Gastroesophageal sphincter (tissue), 4 donors: Measurements from ENCODE around the gene LDB2. TPM values are rescaled to one million over a fixed set of nuclear protein-coding genes. Genes with fewer than 3 reads are reported as not detected.

Source experiments
- ATAC-seq: fragments of 150-250 bp; one replicate; pipeline ENCODE4 v1.9.1; 2016; ENCODE audit warnings: mild to moderate bottlenecking, moderate library complexity
- H3K27ac ChIP-seq, 4 donors: fragments of 200-600 bp; sonication (generic) in 3 of 4; 1 replicate in 3 of 4; 2 replicates in 1 of 4; pipeline ENCODE4 v1.5.1; 2016 to 2019
- H3K27me3 ChIP-seq: fragments of 200-600 bp; sonication (generic); one replicate; pipeline ENCODE4 v1.5.1; 2019
- H3K36me3 ChIP-seq, 2 donors: fragments of 200-600 bp; sonication (generic); one replicate each; pipeline ENCODE4 v1.5.1; 2019; ENCODE audit warnings: control low read depth in 1 of 2
- H3K4me1 ChIP-seq, 3 donors: fragments of 200-600 bp; sonication (generic); 1 replicate in 2 of 3; 2 replicates in 1 of 3; pipeline ENCODE4 v1.5.1; 2016 to 2019; ENCODE audit warnings: control low read depth in 2 of 3
- H3K4me3 ChIP-seq, 2 donors: fragments of 200-600 bp; sonication (generic); one replicate each; pipeline ENCODE4 v1.5.1; 2019; ENCODE audit warnings: mild to moderate bottlenecking in 1 of 2, moderate library complexity in 1 of 2
- H3K9me3 ChIP-seq, 3 donors: fragments of 200-600 bp; sonication (generic); one replicate each; pipeline ENCODE4 v1.5.1; 2017 to 2019; ENCODE audit warnings: control low read depth in 2 of 3
- CTCF ChIP-seq, 4 experiments: fragments of 200-600 bp in 2 of 4; fragments of 450-650 bp in 2 of 4; sonication (generic) in 1 of 4; IDR thresholded peaks; one replicate each; pipeline ENCODE4 v1.5.1; 2017 to 2019; ENCODE audit warnings: antibody characterized with exemption in 4 of 4, mild to moderate bottlenecking in 2 of 4, moderate library complexity in 2 of 4
- EP300 ChIP-seq: sonication (generic); formaldehyde crosslinking; IDR thresholded peaks from one replicate; pipeline ENCODE4 v1.6.1; 2017; ENCODE audit warnings: antibody characterized with exemption, mild to moderate bottlenecking
- POLR2A ChIP-seq, 2 donors: fragments of 450-650 bp; IDR thresholded peaks; one replicate each; pipeline ENCODE4 v1.6.1; 2017; ENCODE audit warnings: antibody characterized with exemption in 2 of 2, mild to moderate bottlenecking in 2 of 2, moderate library complexity in 1 of 2
- POLR2AphosphoS5 ChIP-seq: sonication (generic); formaldehyde crosslinking; IDR thresholded peaks from one replicate; pipeline ENCODE4 v1.6.1; 2017; ENCODE audit warnings: antibody characterized with exemption
- WGBS, 2 donors: methylation state at CpG; one replicate each; pipeline ENCODE4 v1.1.5; 2018; ENCODE audit warnings: low coverage in 1 of 2; 5-methylcytosine and 5-hydroxymethylcytosine counted together
- total RNA-seq, 4 donors: library from RNA; depleted of rRNA; stranded (reverse); fragments of >200 nt; gene quantifications; one replicate each; pipeline ENCODE4 v1.1.0, GENCODE V29; 2016

LDB2 gene
- total RNA-seq, 4 donors from 2014 or later: 23.6 to 29.6 (median 28.3) TPM

- no peak overlapping the region for H3K4me3 ChIP-seq
- H3K27me3 ChIP-seq: no peaks in the 10 kb centered on the region
- no peak for ATAC-seq
- peaks cover 0 to 14% (median 3%) of the 10 kb centered on the region in 3 donors for H3K4me1 ChIP-seq
- H3K9me3 ChIP-seq: no peaks in the 10 kb centered on the region
- H3K36me3 ChIP-seq: peaks cover 0 to 4% of the 10 kb centered on the region in 2 donors
- WGBS, 2 donors: 22 to 50% methylated on average over 2 of the region's 2 CpGs
- H3K27ac ChIP-seq: no peak overlapping the region
- TF ChIP-seq POLR2AphosphoS5 (no peak), EP300 (no peak), POLR2A (IDR thresholded peaks at IDR 0.05) (no peak), CTCF (IDR thresholded peaks at IDR 0.05) (no peak)
Measured at GRCh38 chr4:16772366-16772850, 126.0 kb downstream of the LDB2 start.

GRCh38 chr4:16770710-16771285 lies 127.6 kb downstream of the LDB2 start:
- no peak for TF ChIP-seq EP300
- no peak for TF ChIP-seq POLR2A (IDR thresholded peaks at IDR 0.05)
- no peak for TF ChIP-seq POLR2AphosphoS5
- TF ChIP-seq CTCF (IDR thresholded peaks at IDR 0.05): no peak
- WGBS, 2 donors: 65 to 67% methylated on average over 6 of the region's 6 CpGs

GRCh38 chr4:16767861-16768260 lies 130.6 kb downstream of the LDB2 start:
- Histone ChIP-seq H3K4me1 (peaks cover 0 to 12% (median 3%) of the 10 kb centered on the region in 3 donors), H3K27ac (no peak overlapping the region), H3K4me3 (no peak overlapping the region), H3K9me3 (no peaks in the 10 kb centered on the region), H3K27me3 (no peaks in the 10 kb centered on the region), H3K36me3 (no peaks in the 10 kb centered on the region)
- TF ChIP-seq POLR2A (IDR thresholded peaks at IDR 0.05) (no peak), CTCF (IDR thresholded peaks at IDR 0.05) (no peak), EP300 (no peak), POLR2AphosphoS5 (no peak)
- no peak for ATAC-seq
- WGBS, 2 donors: 86 to 95% methylated on average over 3 of the region's 3 CpGs

More at GRCh38 chr4:16770710-16771285, 127.6 kb downstream of the LDB2 start:
- no peaks in the 10 kb centered on the region for H3K36me3 ChIP-seq
- H3K27me3 ChIP-seq: no peaks in the 10 kb centered on the region
- no peak overlapping the region for H3K4me3 ChIP-seq
- ATAC-seq: no peak
- H3K27ac ChIP-seq: no peak overlapping the region
- H3K9me3 ChIP-seq: no peaks in the 10 kb centered on the region
- H3K4me1 ChIP-seq: peaks cover 0 to 14% (median 3%) of the 10 kb centered on the region in 3 donors

- Histone ChIP-seq H3K27ac (no peak overlapping the region), H3K4me1 (peaks cover 0 to 6% (median 3%) of the 10 kb centered on the region in 3 donors), H3K9me3 (no peaks in the 10 kb centered on the region), H3K4me3 (no peak overlapping the region), H3K27me3 (no peaks in the 10 kb centered on the region), H3K36me3 (no peaks in the 10 kb centered on the region)
- no peak for ATAC-seq
- 87 to 98% methylated on average over 5 of the region's 5 CpGs for WGBS, 2 donors
- TF ChIP-seq POLR2AphosphoS5 (no peak), EP300 (no peak), CTCF (IDR thresholded peaks at IDR 0.05) (no peak), POLR2A (IDR thresholded peaks at IDR 0.05) (no peak)
Measured at GRCh38 chr4:16767251-16767650, 131.2 kb downstream of the LDB2 start.

- ATAC-seq: no peak
- no peaks in the 10 kb centered on the region for H3K36me3 ChIP-seq
- TF ChIP-seq CTCF (IDR thresholded peaks at IDR 0.05): no peak
- no peak for TF ChIP-seq POLR2A (IDR thresholded peaks at IDR 0.05)
- no peak for TF ChIP-seq EP300
- no peak for TF ChIP-seq POLR2AphosphoS5
- no peaks in the 10 kb centered on the region for H3K27me3 ChIP-seq
- WGBS, 2 donors: 85 to 98% methylated on average over 4 to 5 of the region's 5 CpGs
- H3K27ac ChIP-seq: no peak overlapping the region
- no peak overlapping the region for H3K4me3 ChIP-seq
- H3K4me1 ChIP-seq: no peaks in the 10 kb centered on the region
- H3K9me3 ChIP-seq: no peaks in the 10 kb centered on the region
Measured at GRCh38 chr4:16765546-16765945, 132.9 kb downstream of the LDB2 start.
